WERI-Rb-1 (cell line): ENCODE data around the gene NAALADL2.
A peak's percentile ranks its signal among the peaks of the same experiment; 100 is the strongest.

Experiments used
- DNase-seq: peaks from one replicate; pipeline ENCODE4 v3.0.0-alpha.2; 2020
- H3K27ac ChIP-seq: fragments of 250-450 bp; sonication (Bioruptor Pico); 2 replicates; pipeline ENCODE4 v1.5.1; 2020; ENCODE audit warnings: mild to moderate bottlenecking, moderate library complexity
- H3K27me3 ChIP-seq: fragments of 250-450 bp; sonication (Bioruptor Pico); 2 replicates; pipeline ENCODE4 v1.5.1; 2021; ENCODE audit warnings: mild to moderate bottlenecking, low read depth, moderate library complexity; ENCODE audit not compliant: insufficient read depth, severe bottlenecking
- H3K36me3 ChIP-seq: fragments of 250-450 bp; sonication (Bioruptor Pico); 2 replicates; pipeline ENCODE4 v1.5.1; 2020; ENCODE audit warnings: mild to moderate bottlenecking, moderate library complexity
- H3K4me3 ChIP-seq: 2 replicates; pipeline ENCODE4 v1.5.1; 2011; ENCODE audit warnings: low read depth, mild to moderate bottlenecking, control low read depth, low read length
- H3K9me3 ChIP-seq: fragments of 250-450 bp; sonication (Bioruptor Pico); 2 replicates; pipeline ENCODE4 v1.5.1; 2021; ENCODE audit warnings: mild to moderate bottlenecking, moderate library complexity; ENCODE audit not compliant: severe bottlenecking
- TF ChIP-seq, protein P1 (sequence below): IDR thresholded peaks from 2 replicates; pipeline ENCODE4 v1.5.1; 2011; ENCODE audit warnings: low read depth, mild to moderate bottlenecking, control low read depth, inconsistent platforms, low read length

Gene NAALADL2

DNA sequence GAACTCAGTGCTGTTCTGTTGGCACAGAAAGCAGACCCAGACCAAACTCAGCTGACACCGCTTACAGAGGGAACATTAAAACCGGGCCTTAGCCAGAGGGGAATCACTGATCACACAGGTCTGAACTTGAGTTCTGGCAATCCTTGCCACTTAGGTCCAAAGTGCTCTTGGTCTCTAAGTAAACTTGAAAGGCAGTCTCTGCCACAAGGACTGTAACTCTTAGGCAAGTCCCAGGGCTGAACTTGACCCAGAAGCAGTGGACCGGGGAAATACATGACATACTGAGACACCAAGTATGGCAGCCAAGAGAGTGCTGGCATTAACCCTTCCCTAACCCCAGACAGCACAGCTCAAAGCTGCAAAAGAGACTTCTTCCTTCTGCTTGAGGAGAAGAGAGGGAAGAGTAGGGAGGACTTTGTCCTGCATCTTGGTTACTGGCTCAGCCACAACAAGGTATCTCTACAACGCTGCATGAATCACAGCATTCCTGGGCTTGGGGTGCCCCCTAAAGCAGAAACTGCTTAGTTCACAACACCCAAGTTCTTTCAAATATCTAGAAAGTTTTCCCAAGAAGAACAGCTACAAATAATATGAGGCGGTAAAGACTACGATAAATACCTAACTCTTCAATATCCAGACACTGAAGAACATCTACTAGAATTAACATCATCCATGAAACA, 32.5 kb downstream of the NAALADL2 start:
- Histone ChIP-seq H3K36me3 (no peaks in the 10 kb centered on the region), H3K4me3 (no peak overlapping the region), H3K9me3 (no peaks in the 10 kb centered on the region), H3K27me3 (no peaks in the 10 kb centered on the region), H3K27ac (no peak overlapping the region)
- TF ChIP-seq, protein P1, sequence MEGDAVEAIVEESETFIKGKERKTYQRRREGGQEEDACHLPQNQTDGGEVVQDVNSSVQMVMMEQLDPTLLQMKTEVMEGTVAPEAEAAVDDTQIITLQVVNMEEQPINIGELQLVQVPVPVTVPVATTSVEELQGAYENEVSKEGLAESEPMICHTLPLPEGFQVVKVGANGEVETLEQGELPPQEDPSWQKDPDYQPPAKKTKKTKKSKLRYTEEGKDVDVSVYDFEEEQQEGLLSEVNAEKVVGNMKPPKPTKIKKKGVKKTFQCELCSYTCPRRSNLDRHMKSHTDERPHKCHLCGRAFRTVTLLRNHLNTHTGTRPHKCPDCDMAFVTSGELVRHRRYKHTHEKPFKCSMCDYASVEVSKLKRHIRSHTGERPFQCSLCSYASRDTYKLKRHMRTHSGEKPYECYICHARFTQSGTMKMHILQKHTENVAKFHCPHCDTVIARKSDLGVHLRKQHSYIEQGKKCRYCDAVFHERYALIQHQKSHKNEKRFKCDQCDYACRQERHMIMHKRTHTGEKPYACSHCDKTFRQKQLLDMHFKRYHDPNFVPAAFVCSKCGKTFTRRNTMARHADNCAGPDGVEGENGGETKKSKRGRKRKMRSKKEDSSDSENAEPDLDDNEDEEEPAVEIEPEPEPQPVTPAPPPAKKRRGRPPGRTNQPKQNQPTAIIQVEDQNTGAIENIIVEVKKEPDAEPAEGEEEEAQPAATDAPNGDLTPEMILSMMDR = 0 out of 2 replicates have a peak, but pooled peaks have one; percentile 3
- DNase-seq = peak; percentile 9

GRCh38 chr3:174907027-174907426, 47.9 kb downstream of the NAALADL2 start:
- no peaks in the 10 kb centered on the region for H3K9me3 ChIP-seq
- no peak overlapping the region for H3K27ac ChIP-seq
- H3K27me3 ChIP-seq = no peaks in the 10 kb centered on the region
- no peak overlapping the region for H3K4me3 ChIP-seq
- TF ChIP-seq, protein P1 = no peak
- no peak for DNase-seq
- H3K36me3 ChIP-seq = no peaks in the 10 kb centered on the region

GRCh38 chr3:174907628-174908407, 48.7 kb downstream of the NAALADL2 start:
- Histone ChIP-seq H3K27me3 (no peaks in the 10 kb centered on the region), H3K27ac (no peak overlapping the region), H3K36me3 (no peaks in the 10 kb centered on the region), H3K9me3 (no peaks in the 10 kb centered on the region), H3K4me3 (no peak overlapping the region)
- TF ChIP-seq, protein P1 = no peak
- no peak for DNase-seq

DNA sequence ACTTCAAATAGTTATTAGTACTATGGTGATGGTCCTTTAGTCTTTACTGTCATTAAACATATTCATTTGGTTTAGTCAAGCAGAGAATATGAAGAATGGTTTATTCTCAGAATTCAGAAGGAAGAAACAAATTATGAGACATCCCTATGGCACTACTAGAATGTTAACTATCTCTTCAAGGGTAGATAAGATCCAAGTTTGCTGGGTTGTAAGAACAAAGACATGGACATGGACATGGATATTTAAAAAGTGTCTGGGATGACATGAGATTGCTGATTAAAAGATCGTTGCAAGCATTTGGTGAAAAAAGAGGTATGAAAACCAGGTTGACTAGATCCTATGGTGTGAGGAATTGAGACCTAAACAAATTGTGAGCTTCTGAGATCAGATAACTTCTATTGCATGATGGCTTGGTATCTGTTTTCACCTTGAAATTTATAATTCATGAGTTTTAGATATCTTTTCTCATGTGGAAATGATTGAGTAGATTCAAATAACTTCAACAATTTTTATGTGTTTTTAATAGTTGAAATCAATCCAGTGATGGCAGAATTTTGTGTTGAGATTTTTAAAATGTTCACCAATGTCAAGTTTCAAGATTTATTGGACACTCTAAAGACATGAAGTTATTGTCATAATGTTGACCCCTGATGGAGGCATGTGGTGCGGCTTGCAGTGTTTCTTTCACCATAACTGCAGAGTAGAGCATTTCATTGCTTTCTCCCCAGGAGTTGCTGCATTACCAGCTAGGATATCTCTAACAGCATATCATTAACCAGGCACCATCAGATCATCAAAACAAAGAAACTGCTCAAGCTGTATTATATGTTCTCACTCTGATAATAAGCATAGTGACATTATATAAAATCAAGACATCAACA, 72.6 kb downstream of the NAALADL2 start:
- TF ChIP-seq, protein P1 = no peak
- Histone ChIP-seq H3K27me3 (no peaks in the 10 kb centered on the region), H3K4me3 (no peak overlapping the region), H3K9me3 (no peaks in the 10 kb centered on the region), H3K36me3 (no peaks in the 10 kb centered on the region), H3K27ac (no peak overlapping the region)
- DNase-seq = no peak

- Histone ChIP-seq H3K4me3 (no peak overlapping the region), H3K27ac (no peak overlapping the region), H3K9me3 (no peaks in the 10 kb centered on the region), H3K36me3 (no peaks in the 10 kb centered on the region), H3K27me3 (no peaks in the 10 kb centered on the region)
- TF ChIP-seq, protein P1 = no peak
- DNase-seq = no peak
Measured at GRCh38 chr3:174936590-174936989, 77.5 kb downstream of the NAALADL2 start.
